Transverse colon (tissue), 3 donors: ENCODE data around the gene ARMC8.

Experiments
- EP300 ChIP-seq: sonication (generic); formaldehyde crosslinking; IDR thresholded peaks from one replicate; pipeline ENCODE4 v1.6.1; 2017; ENCODE audit warnings: antibody characterized with exemption, low read depth
- POLR2A ChIP-seq: fragments of 450-650 bp; IDR thresholded peaks from one replicate; pipeline ENCODE4 v1.6.1; 2016; ENCODE audit warnings: antibody characterized with exemption, mild to moderate bottlenecking, moderate library complexity
- TF ChIP-seq, protein P1 (sequence below), 5 experiments: fragments of 200-600 bp in 3 of 5; fragments of 450-650 bp in 2 of 5; sonication (generic) in 3 of 5; IDR thresholded peaks; 1 replicate in 2 of 5; 2 replicates in 3 of 5; pipeline ENCODE4 v1.5.1; 2016 to 2017; ENCODE audit warnings: antibody characterized with exemption in 5 of 5, inconsistent platforms in 3 of 5, mild to moderate bottlenecking in 2 of 5, moderate library complexity in 1 of 5

DNA sequence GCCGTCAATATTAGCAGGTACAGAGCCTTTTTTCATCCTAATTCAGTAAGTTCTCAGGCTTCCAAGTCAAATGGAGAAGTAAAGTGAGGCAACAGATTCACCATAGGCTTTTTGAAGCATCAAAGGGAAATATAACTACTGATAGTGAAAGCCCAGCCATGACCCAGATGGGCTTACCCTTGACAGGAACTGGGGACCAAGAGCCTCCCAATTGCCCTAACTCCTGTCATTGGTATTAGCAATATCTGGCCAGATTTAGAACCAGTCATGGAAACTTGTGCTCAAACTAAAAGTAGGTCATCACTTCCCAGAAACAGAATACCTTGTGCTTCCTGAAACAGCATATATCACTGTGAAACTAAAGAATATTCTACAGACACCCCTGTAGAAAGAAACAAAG is 109.5 kb downstream of the ARMC8 start:
- TF ChIP-seq POLR2A (no peak), EP300 (no peak)
- TF ChIP-seq, protein P1, sequence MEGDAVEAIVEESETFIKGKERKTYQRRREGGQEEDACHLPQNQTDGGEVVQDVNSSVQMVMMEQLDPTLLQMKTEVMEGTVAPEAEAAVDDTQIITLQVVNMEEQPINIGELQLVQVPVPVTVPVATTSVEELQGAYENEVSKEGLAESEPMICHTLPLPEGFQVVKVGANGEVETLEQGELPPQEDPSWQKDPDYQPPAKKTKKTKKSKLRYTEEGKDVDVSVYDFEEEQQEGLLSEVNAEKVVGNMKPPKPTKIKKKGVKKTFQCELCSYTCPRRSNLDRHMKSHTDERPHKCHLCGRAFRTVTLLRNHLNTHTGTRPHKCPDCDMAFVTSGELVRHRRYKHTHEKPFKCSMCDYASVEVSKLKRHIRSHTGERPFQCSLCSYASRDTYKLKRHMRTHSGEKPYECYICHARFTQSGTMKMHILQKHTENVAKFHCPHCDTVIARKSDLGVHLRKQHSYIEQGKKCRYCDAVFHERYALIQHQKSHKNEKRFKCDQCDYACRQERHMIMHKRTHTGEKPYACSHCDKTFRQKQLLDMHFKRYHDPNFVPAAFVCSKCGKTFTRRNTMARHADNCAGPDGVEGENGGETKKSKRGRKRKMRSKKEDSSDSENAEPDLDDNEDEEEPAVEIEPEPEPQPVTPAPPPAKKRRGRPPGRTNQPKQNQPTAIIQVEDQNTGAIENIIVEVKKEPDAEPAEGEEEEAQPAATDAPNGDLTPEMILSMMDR (IDR thresholded peaks at IDR 0.05), result no peak
